Trophoblast cell (in vitro differentiated cells and primary cell): ENCODE measurements around the gene S100A13.
A peak's percentile ranks its signal among the peaks of the same experiment; 100 is the strongest.

ENCODE experiments used
- DNase-seq, 2 donors: peaks; one replicate each; pipeline ENCODE4 v3.0.0-alpha.2; 2016
- H2AFZ ChIP-seq: 2 replicates; pipeline ENCODE4 v1.6.1; 2013; ENCODE audit warnings: low read length, moderate library complexity, mild to moderate bottlenecking; ENCODE audit not compliant: insufficient read depth, poor library complexity
- H2AK5ac ChIP-seq: 2 replicates; pipeline ENCODE4 v1.6.1; 2013; ENCODE audit warnings: mild to moderate bottlenecking, low read length
- H2BK120ac ChIP-seq: 2 replicates; pipeline ENCODE4 v1.6.1; 2013; ENCODE audit warnings: low read length, mild to moderate bottlenecking, moderate library complexity; ENCODE audit not compliant: insufficient read depth, poor library complexity
- H2BK12ac ChIP-seq: 2 replicates; pipeline ENCODE4 v1.6.1; 2013; ENCODE audit warnings: mild to moderate bottlenecking, low read length, moderate library complexity
- H2BK5ac ChIP-seq: 2 replicates; pipeline ENCODE4 v1.6.1; 2013; ENCODE audit warnings: low read length, low read depth, moderate library complexity, mild to moderate bottlenecking; ENCODE audit not compliant: poor library complexity
- H3K14ac ChIP-seq: 2 replicates; pipeline ENCODE4 v1.6.1; 2013; ENCODE audit warnings: mild to moderate bottlenecking, low read length
- H3K18ac ChIP-seq: 2 replicates; pipeline ENCODE4 v1.6.1; 2013; ENCODE audit warnings: mild to moderate bottlenecking, low read length
- H3K23ac ChIP-seq: 2 replicates; pipeline ENCODE4 v1.6.1; 2013; ENCODE audit warnings: low read length
- H3K27ac ChIP-seq: 2 replicates; pipeline ENCODE4 v1.5.1; 2013; ENCODE audit warnings: low read depth, mild to moderate bottlenecking, inconsistent platforms, low read length, moderate library complexity
- H3K27me3 ChIP-seq: 2 replicates; pipeline ENCODE4 v1.6.1; 2013; ENCODE audit warnings: inconsistent platforms, mild to moderate bottlenecking, low read length, moderate library complexity; ENCODE audit not compliant: insufficient read depth
- H3K36me3 ChIP-seq, 2 experiments: 1 replicate in 1 of 2; 2 replicates in 1 of 2; pipeline ENCODE4 v1.6.1; 2013; ENCODE audit warnings: low read length in 2 of 2, mild to moderate bottlenecking in 2 of 2, moderate library complexity in 1 of 2; ENCODE audit not compliant: insufficient read depth in 2 of 2, control insufficient read depth in 1 of 2
- H3K4ac ChIP-seq: 2 replicates; pipeline ENCODE4 v1.6.1; 2013; ENCODE audit warnings: low read depth, mild to moderate bottlenecking, low read length, moderate library complexity
- H3K4me1 ChIP-seq, 2 experiments: 1 replicate in 1 of 2; 2 replicates in 1 of 2; pipeline ENCODE4 v1.6.1; 2013; ENCODE audit warnings: low read length in 2 of 2, mild to moderate bottlenecking in 2 of 2, moderate library complexity in 1 of 2; ENCODE audit not compliant: insufficient read depth in 2 of 2, control insufficient read depth in 1 of 2
- H3K4me2 ChIP-seq: 2 replicates; pipeline ENCODE4 v1.6.1; 2013; ENCODE audit warnings: inconsistent platforms, mild to moderate bottlenecking, low read length, moderate library complexity
- H3K4me3 ChIP-seq: 2 replicates; pipeline ENCODE4 v1.5.1; 2013; ENCODE audit warnings: mild to moderate bottlenecking, low read depth, low read length, inconsistent platforms
- H3K79me1 ChIP-seq: one replicate; pipeline ENCODE4 v1.6.1; 2013; ENCODE audit warnings: low read length
- H3K79me2 ChIP-seq: 2 replicates; pipeline ENCODE4 v1.6.1; 2013; ENCODE audit warnings: low read length, mild to moderate bottlenecking; ENCODE audit not compliant: control insufficient read depth, insufficient read depth, poor library complexity
- H3K9ac ChIP-seq: 2 replicates; pipeline ENCODE4 v1.6.1; 2013; ENCODE audit warnings: mild to moderate bottlenecking, low read length
- H3K9me3 ChIP-seq: 2 replicates; pipeline ENCODE4 v1.6.1; 2013; ENCODE audit warnings: low read depth, mild to moderate bottlenecking, control low read depth, inconsistent platforms, low read length; ENCODE audit not compliant: insufficient read depth
- H4K12ac ChIP-seq: 2 replicates; pipeline ENCODE4 v1.6.1; 2013; ENCODE audit warnings: low read depth, mild to moderate bottlenecking, low read length, moderate library complexity
- H4K8ac ChIP-seq: 2 replicates; pipeline ENCODE4 v1.6.1; 2013; ENCODE audit warnings: low read depth, mild to moderate bottlenecking, low read length, moderate library complexity
- H4K91ac ChIP-seq: one replicate; pipeline ENCODE4 v1.6.1; 2013; ENCODE audit warnings: low read depth, mild to moderate bottlenecking, low read length, moderate library complexity
- WGBS: extraction: QIAGEN DNeasy Blood & Tissue Kit; methylation state at CpG from one replicate; pipeline ENCODE4 v1.1.7; 2013; ENCODE audit warnings: missing lambda C conversion rate; ENCODE audit not compliant: insufficient read length, insufficient coverage; ENCODE audit errors: extremely low coverage; 5-methylcytosine and 5-hydroxymethylcytosine counted together

Gene S100A13

DNA sequence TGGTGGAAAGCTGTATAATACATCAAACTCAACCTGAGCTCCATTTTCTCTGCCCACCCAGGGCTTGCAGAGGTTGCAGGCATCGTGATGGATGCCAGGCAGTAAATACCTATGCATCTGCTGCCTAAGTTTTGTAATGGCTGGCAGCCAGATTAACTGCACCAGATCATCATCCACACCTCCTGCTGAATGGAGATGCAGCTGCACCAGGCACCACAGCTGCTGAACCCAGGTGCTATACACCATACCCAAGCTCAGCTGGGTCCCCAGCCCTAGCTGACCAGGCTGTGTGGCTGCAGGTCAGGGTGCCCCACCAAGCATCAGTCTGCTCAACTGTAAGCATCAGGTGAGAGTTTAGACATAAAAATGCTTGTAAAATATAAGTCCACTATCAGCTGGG lies 24.5 kb upstream of the S100A13 start:
- H2AFZ ChIP-seq: no peak overlapping the region
- H3K79me1 ChIP-seq: no peaks in the 10 kb centered on the region
- H3K4me1 ChIP-seq: peaks cover 0 to 4% of the 10 kb centered on the region in 2 experiments
- no peak overlapping the region for H3K14ac ChIP-seq
- no peak overlapping the region for H2AK5ac ChIP-seq
- no peak overlapping the region for H3K4ac ChIP-seq
- H3K18ac ChIP-seq: no peak overlapping the region
- no peak overlapping the region for H3K9ac ChIP-seq
- H3K79me2 ChIP-seq: no peaks in the 10 kb centered on the region
- H3K27me3 ChIP-seq: no peaks in the 10 kb centered on the region
- H3K23ac ChIP-seq: no peak overlapping the region
- H3K9me3 ChIP-seq: peaks cover 1% of the 10 kb centered on the region
- no peak overlapping the region for H3K4me3 ChIP-seq
- no peaks in the 10 kb centered on the region for H3K36me3 ChIP-seq
- no peak overlapping the region for H3K27ac ChIP-seq
- WGBS: no CpG with 5 or more reads among the region's 1 CpG
- no peak overlapping the region for H4K91ac ChIP-seq
- no peak overlapping the region for H2BK120ac ChIP-seq
- no peak overlapping the region for H3K4me2 ChIP-seq
- DNase-seq: no peak
- no peak overlapping the region for H4K12ac ChIP-seq
- no peak overlapping the region for H2BK5ac ChIP-seq
- no peak overlapping the region for H4K8ac ChIP-seq
- H2BK12ac ChIP-seq: no peak overlapping the region

DNA sequence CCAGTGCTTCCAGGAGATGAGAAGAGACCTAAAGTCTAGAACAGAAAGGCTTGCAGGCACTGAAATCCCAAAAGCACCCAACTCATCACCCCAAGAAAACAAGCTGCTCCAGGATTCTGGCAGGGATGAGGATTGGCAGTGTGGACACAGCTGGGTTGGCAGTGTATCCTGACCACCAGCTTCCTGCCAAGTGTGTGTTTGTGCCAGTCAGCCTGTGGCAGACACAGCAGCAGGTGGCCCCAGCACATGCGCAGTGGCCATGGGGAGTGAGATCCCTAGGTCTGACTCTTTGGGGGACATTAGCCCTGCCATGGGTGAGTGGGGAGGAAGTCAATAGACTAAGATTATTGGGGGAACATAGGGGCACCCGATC lies 22.5 kb upstream of the S100A13 start:
- H2BK120ac ChIP-seq: no peak overlapping the region
- no peak for DNase-seq
- peaks cover 0 to 4% of the 10 kb centered on the region in 2 experiments for H3K4me1 ChIP-seq
- H4K8ac ChIP-seq: no peak overlapping the region
- no peak overlapping the region for H4K91ac ChIP-seq
- no CpG with 5 or more reads among the region's 2 CpGs for WGBS
- H3K9me3 ChIP-seq: peaks cover 1% of the 10 kb centered on the region
- H3K27me3 ChIP-seq: no peaks in the 10 kb centered on the region
- H3K18ac ChIP-seq: no peak overlapping the region
- H2BK12ac ChIP-seq: no peak overlapping the region
- H3K79me1 ChIP-seq: no peaks in the 10 kb centered on the region
- no peak overlapping the region for H2AK5ac ChIP-seq
- no peak overlapping the region for H3K23ac ChIP-seq
- no peaks in the 10 kb centered on the region for H3K79me2 ChIP-seq
- H2AFZ ChIP-seq: no peak overlapping the region
- no peak overlapping the region for H4K12ac ChIP-seq
- no peak overlapping the region for H3K27ac ChIP-seq
- H3K9ac ChIP-seq: no peak overlapping the region
- H2BK5ac ChIP-seq: no peak overlapping the region
- no peak overlapping the region for H3K14ac ChIP-seq
- H3K4ac ChIP-seq: no peak overlapping the region
- no peak overlapping the region for H3K4me2 ChIP-seq
- peaks cover 7 to 16% of the 10 kb centered on the region in 2 experiments for H3K36me3 ChIP-seq
- H3K4me3 ChIP-seq: no peak overlapping the region

DNA sequence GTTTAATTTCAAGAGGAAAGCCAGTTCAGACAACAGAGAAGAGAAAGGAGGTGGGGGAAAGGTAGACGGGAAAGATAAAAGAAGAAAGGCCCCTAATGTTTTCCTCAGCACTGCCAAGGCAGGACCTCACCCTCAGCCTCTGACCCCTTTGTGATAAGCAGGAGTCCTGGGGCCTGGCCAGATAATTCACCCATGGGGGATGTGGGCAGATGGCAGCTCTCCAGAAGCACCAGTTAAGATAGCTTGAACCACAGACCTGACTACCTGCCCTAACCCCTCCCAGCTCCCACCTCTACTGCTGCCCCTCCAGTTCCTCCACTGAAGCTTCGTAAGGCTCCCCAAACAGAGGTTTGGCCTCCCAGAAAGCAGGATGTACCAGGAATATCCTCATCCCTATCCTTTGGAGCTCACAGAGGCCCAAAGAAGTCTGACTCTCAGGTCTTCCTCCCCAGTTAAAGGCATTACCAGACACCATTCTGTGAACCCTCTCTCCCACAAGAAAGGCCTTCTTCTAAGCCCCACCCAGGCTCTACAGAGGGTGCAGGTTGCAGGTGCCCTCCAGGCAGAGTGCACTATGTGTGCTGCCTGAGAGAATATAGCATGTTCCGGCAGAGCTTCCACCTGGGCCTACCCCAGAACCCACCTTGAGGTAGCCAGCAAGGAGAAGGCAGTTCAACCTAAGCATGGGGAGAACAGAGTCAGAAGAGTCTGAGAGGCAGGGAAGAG lies 22.0 kb upstream of the S100A13 start:
- H2AK5ac ChIP-seq: no peak overlapping the region
- H3K27me3 ChIP-seq: no peaks in the 10 kb centered on the region
- no peak overlapping the region for H3K23ac ChIP-seq
- no peak overlapping the region for H3K9ac ChIP-seq
- peaks cover 0 to 4% of the 10 kb centered on the region in 2 experiments for H3K4me1 ChIP-seq
- H3K79me2 ChIP-seq: no peaks in the 10 kb centered on the region
- no peak overlapping the region for H4K8ac ChIP-seq
- H4K12ac ChIP-seq: no peak overlapping the region
- no peak for DNase-seq
- no peak overlapping the region for H2BK12ac ChIP-seq
- no peak overlapping the region for H3K14ac ChIP-seq
- no peak overlapping the region for H4K91ac ChIP-seq
- H3K79me1 ChIP-seq: no peaks in the 10 kb centered on the region
- WGBS: no CpG with 5 or more reads among the region's 3 CpGs
- H3K9me3 ChIP-seq: peaks cover 1% of the 10 kb centered on the region
- H3K4me3 ChIP-seq: no peak overlapping the region
- no peak overlapping the region for H3K27ac ChIP-seq
- no peak overlapping the region for H3K4me2 ChIP-seq
- no peak overlapping the region for H2AFZ ChIP-seq
- no peak overlapping the region for H2BK5ac ChIP-seq
- H3K18ac ChIP-seq: no peak overlapping the region
- H2BK120ac ChIP-seq: no peak overlapping the region
- H3K36me3 ChIP-seq: peaks cover 7 to 18% of the 10 kb centered on the region in 2 experiments
- no peak overlapping the region for H3K4ac ChIP-seq

- Histone ChIP-seq H3K9me3 (peaks cover 1% of the 10 kb centered on the region), H3K4ac (no peak overlapping the region), H4K91ac (no peak overlapping the region), H2AFZ (no peak overlapping the region), H3K4me2 (no peak overlapping the region), H4K12ac (no peak overlapping the region), H3K79me2 (no peaks in the 10 kb centered on the region), H2BK120ac (no peak overlapping the region), H3K79me1 (no peaks in the 10 kb centered on the region), H3K27ac (no peak overlapping the region), H3K36me3 (peaks cover 8 to 23% of the 10 kb centered on the region in 2 experiments), H3K14ac (no peak overlapping the region), H3K9ac (no peak overlapping the region), H2BK12ac (no peak overlapping the region), H3K23ac (no peak overlapping the region), H3K18ac (no peak overlapping the region), H3K27me3 (no peaks in the 10 kb centered on the region), H2AK5ac (no peak overlapping the region), H3K4me1 (peaks cover 0 to 3% of the 10 kb centered on the region in 2 experiments), H4K8ac (no peak overlapping the region), H2BK5ac (no peak overlapping the region), H3K4me3 (no peak overlapping the region)
- WGBS: no CpG with 5 or more reads among the region's 10 CpGs
- peak in 1 of 2 donors; percentile 27 for DNase-seq
Observed at GRCh38 chr1:153648000-153648643, 20.8 kb upstream of the S100A13 start.
